IPS-20b (cell line): Measurements from ENCODE around the gene AKNA.

ENCODE experiments used
- H3K27ac ChIP-seq: one replicate; pipeline ENCODE4 v1.5.1; 2013; ENCODE audit warnings: low read length
- H3K27me3 ChIP-seq: 2 replicates; pipeline ENCODE4 v1.6.1; 2013; ENCODE audit warnings: mild to moderate bottlenecking, low read length, inconsistent platforms; ENCODE audit not compliant: insufficient read depth
- H3K36me3 ChIP-seq: 2 replicates; pipeline ENCODE4 v1.6.1; 2013; ENCODE audit warnings: low read depth, mild to moderate bottlenecking, inconsistent platforms, low read length, moderate library complexity; ENCODE audit not compliant: insufficient read depth
- H3K4me1 ChIP-seq: 2 replicates; pipeline ENCODE4 v1.6.1; 2013; ENCODE audit warnings: mild to moderate bottlenecking, control low read depth, inconsistent platforms, low read length, moderate library complexity; ENCODE audit not compliant: insufficient read depth
- H3K4me3 ChIP-seq: 2 replicates; pipeline ENCODE4 v1.5.1; 2013; ENCODE audit warnings: mild to moderate bottlenecking, low read length, inconsistent platforms
- H3K9ac ChIP-seq: 2 replicates; pipeline ENCODE4 v1.6.1; 2013; ENCODE audit warnings: low read depth, mild to moderate bottlenecking, inconsistent platforms, low read length, moderate library complexity
- H3K9me3 ChIP-seq: 2 replicates; pipeline ENCODE4 v1.6.1; 2013; ENCODE audit warnings: mild to moderate bottlenecking, low read depth, low read length, inconsistent platforms; ENCODE audit not compliant: insufficient read depth

The AKNA gene

GRCh38 chr9:114413861-114414301, 26.1 kb upstream of the AKNA start:
- H3K9ac ChIP-seq, result no peak overlapping the region
- H3K4me3 ChIP-seq, result no peak overlapping the region
- no peaks in the 10 kb centered on the region for H3K27me3 ChIP-seq
- no peaks in the 10 kb centered on the region for H3K9me3 ChIP-seq
- H3K27ac ChIP-seq, result no peak overlapping the region
- H3K4me1 ChIP-seq, result peaks cover 14% of the 10 kb centered on the region; the same call in 1 of the 2 replicates
- no peaks in the 10 kb centered on the region for H3K36me3 ChIP-seq

GRCh38 chr9:114412048-114412683, 24.4 kb upstream of the AKNA start:
- H3K9me3 ChIP-seq, result no peaks in the 10 kb centered on the region
- no peak overlapping the region for H3K4me3 ChIP-seq
- H3K27ac ChIP-seq, result no peak overlapping the region
- no peaks in the 10 kb centered on the region for H3K36me3 ChIP-seq
- no peaks in the 10 kb centered on the region for H3K27me3 ChIP-seq
- H3K4me1 ChIP-seq, result peaks cover 19% of the 10 kb centered on the region; the same call in 1 of the 2 replicates
- no peak overlapping the region for H3K9ac ChIP-seq

- Histone ChIP-seq H3K9ac (no peak overlapping the region), H3K27me3 (no peaks in the 10 kb centered on the region), H3K36me3 (no peaks in the 10 kb centered on the region), H3K4me1 (peaks cover 19% of the 10 kb centered on the region; the same call in 1 of the 2 replicates), H3K4me3 (no peak overlapping the region), H3K27ac (no peak overlapping the region), H3K9me3 (no peaks in the 10 kb centered on the region)
Observed at GRCh38 chr9:114411452-114411851, 23.7 kb upstream of the AKNA start.

- no peaks in the 10 kb centered on the region for H3K36me3 ChIP-seq
- no peak overlapping the region for H3K9ac ChIP-seq
- no peak overlapping the region for H3K27ac ChIP-seq
- peaks cover 19% of the 10 kb centered on the region; the same call in 1 of the 2 replicates for H3K4me1 ChIP-seq
- H3K9me3 ChIP-seq, result no peaks in the 10 kb centered on the region
- H3K27me3 ChIP-seq, result no peaks in the 10 kb centered on the region
- H3K4me3 ChIP-seq, result no peak overlapping the region
Observed at GRCh38 chr9:114410910-114411309, 23.1 kb upstream of the AKNA start.

GRCh38 chr9:114409842-114410241, 22.1 kb upstream of the AKNA start:
- H3K27ac ChIP-seq, result no peak overlapping the region
- peaks cover 19% of the 10 kb centered on the region; the same call in 1 of the 2 replicates for H3K4me1 ChIP-seq
- no peaks in the 10 kb centered on the region for H3K27me3 ChIP-seq
- H3K36me3 ChIP-seq, result no peaks in the 10 kb centered on the region
- H3K4me3 ChIP-seq, result no peak overlapping the region
- no peak overlapping the region for H3K9ac ChIP-seq
- no peaks in the 10 kb centered on the region for H3K9me3 ChIP-seq

GRCh38 chr9:114409103-114409780, 21.5 kb upstream of the AKNA start:
- H3K36me3 ChIP-seq, result no peaks in the 10 kb centered on the region
- H3K9me3 ChIP-seq, result no peaks in the 10 kb centered on the region
- peaks cover 17% of the 10 kb centered on the region; the same call in 1 of the 2 replicates for H3K4me1 ChIP-seq
- H3K9ac ChIP-seq, result no peak overlapping the region
- H3K27ac ChIP-seq, result no peak overlapping the region
- no peaks in the 10 kb centered on the region for H3K27me3 ChIP-seq
- H3K4me3 ChIP-seq, result no peak overlapping the region

- H3K36me3 ChIP-seq, result no peaks in the 10 kb centered on the region
- H3K4me3 ChIP-seq, result no peak overlapping the region
- H3K9ac ChIP-seq, result no peak overlapping the region
- no peaks in the 10 kb centered on the region for H3K27me3 ChIP-seq
- peaks cover 11% of the 10 kb centered on the region; the same call in 1 of the 2 replicates for H3K4me1 ChIP-seq
- no peak overlapping the region for H3K27ac ChIP-seq
- H3K9me3 ChIP-seq, result no peaks in the 10 kb centered on the region
Observed at GRCh38 chr9:114408645-114409044, 20.9 kb upstream of the AKNA start.

GRCh38 chr9:114407889-114408288, 20.1 kb upstream of the AKNA start:
- no peak overlapping the region for H3K9ac ChIP-seq

GRCh38 chr9:114406441-114406840, 18.7 kb upstream of the AKNA start:
- Histone ChIP-seq H3K27me3 (no peaks in the 10 kb centered on the region), H3K27ac (no peak overlapping the region), H3K36me3 (no peaks in the 10 kb centered on the region), H3K4me3 (no peak overlapping the region), H3K4me1 (peaks cover 9% of the 10 kb centered on the region; the same call in 1 of the 2 replicates), H3K9me3 (no peaks in the 10 kb centered on the region), H3K9ac (no peak overlapping the region)

More at GRCh38 chr9:114407889-114408288, 20.1 kb upstream of the AKNA start:
- peaks cover 9% of the 10 kb centered on the region; the same call in 1 of the 2 replicates for H3K4me1 ChIP-seq
- H3K4me3 ChIP-seq, result no peak overlapping the region
- no peaks in the 10 kb centered on the region for H3K9me3 ChIP-seq
- H3K27ac ChIP-seq, result no peak overlapping the region
- no peaks in the 10 kb centered on the region for H3K27me3 ChIP-seq
- no peaks in the 10 kb centered on the region for H3K36me3 ChIP-seq

GRCh38 chr9:114405294-114406034, 17.7 kb upstream of the AKNA start:
- H3K4me3 ChIP-seq, result no peak overlapping the region
- H3K9ac ChIP-seq, result no peak overlapping the region
- H3K27me3 ChIP-seq, result no peaks in the 10 kb centered on the region
- no peaks in the 10 kb centered on the region for H3K36me3 ChIP-seq
- H3K4me1 ChIP-seq, result peaks cover 9% of the 10 kb centered on the region; the same call in 1 of the 2 replicates
- H3K27ac ChIP-seq, result no peak overlapping the region
- no peaks in the 10 kb centered on the region for H3K9me3 ChIP-seq

GRCh38 chr9:114404531-114404930, 16.7 kb upstream of the AKNA start:
- Histone ChIP-seq H3K9me3 (no peaks in the 10 kb centered on the region), H3K4me1 (peaks cover 9% of the 10 kb centered on the region; the same call in 1 of the 2 replicates), H3K27ac (no peak overlapping the region), H3K27me3 (no peaks in the 10 kb centered on the region), H3K9ac (no peak overlapping the region), H3K36me3 (no peaks in the 10 kb centered on the region), H3K4me3 (no peak overlapping the region)
